ENCODE data around the gene ZCWPW1.
"Not testable (repeated sequence)": the region's sequence is repeated elsewhere in the genome, so short reads cannot be mapped to it uniquely, and the experiment has no call there.

ZCWPW1 gene

DNA sequence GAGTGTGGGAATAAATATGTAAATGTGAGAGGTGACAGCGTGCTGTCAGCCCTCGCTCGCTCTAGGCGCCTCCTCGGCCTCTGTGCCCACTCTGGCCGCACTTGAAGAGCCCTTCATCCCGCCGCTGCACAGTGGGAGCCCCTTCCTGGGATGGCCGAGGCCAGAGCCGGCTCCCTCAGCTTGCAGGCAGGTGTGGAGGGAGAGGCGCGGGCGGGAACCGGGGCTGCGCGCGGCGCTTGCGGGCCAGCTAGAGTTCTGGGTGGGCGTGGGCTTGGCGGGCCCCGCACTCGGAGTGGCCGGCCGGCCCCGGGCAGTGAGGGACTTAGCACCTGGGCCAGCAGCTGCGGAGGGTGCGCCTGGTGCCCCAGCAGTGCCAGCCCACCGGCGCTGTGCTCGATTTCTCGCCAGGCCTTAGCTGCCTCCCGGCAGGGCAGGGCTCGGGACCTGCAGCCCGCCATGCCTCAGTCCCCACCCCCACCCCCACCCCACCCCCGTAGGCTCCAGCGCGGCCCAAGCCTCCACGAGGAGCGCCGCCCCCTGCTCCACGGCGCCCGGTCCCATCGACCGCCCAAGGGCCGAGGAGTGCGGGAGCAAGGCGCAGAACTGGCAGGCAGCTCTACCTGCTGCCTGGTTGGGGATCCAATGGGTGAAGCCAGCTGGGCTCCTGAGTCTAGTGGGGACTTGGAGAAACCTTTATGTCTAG lies 46.8 kb downstream of the ZCWPW1 start:
- H3K4me3 ChIP-seq (ENCODE audit: low read length); H3K27ac ChIP-seq (ENCODE audit: low read length); H3K79me2 ChIP-seq (ENCODE audit: low read length); H4K20me1 ChIP-seq (ENCODE audit: insufficient read depth, low read length); H3K9me3 ChIP-seq (ENCODE audit: insufficient read depth, low read length); H3K9ac ChIP-seq (ENCODE audit: low read length); H3K36me3 ChIP-seq (replicated peaks; ENCODE audit: low read depth, low read length); H3K4me2 ChIP-seq (ENCODE audit: low read length); H3K27me3 ChIP-seq (ENCODE audit: low read depth, low read length); H2AFZ ChIP-seq (ENCODE audit: low read depth, low read length): not testable (repeated sequence)
- H3K4me1 ChIP-seq (ENCODE audit: low read length): peaks cover 24% of the 10 kb centered on the region

DNA sequence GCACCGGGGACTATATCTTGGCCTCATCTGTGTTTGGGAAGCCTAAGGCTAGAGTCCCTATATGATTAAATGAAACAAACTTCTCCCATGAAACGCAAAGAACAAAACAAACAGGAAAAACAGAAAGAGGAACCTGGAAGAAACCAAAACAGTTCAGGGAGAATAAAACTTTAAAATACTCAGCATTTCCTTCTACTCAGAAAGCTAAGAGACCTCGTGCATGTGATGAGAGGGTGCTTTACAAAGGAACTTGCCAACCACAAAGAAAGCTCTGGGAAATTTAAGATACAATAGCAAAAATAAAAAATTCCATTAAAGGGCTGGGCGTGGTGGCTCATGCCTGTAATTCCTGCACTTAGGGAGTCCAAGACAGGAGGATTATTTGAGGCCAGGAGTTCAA lies 48.3 kb downstream of the ZCWPW1 start:
- peaks cover under 1% of the 10 kb centered on the region; the same call in 1 of the 2 replicates for H3K27me3 ChIP-seq (ENCODE audit: low read depth, low read length)
- no peaks in the 10 kb centered on the region for H3K9me3 ChIP-seq (ENCODE audit: insufficient read depth, low read length)
- TF ChIP-seq, protein P1, sequence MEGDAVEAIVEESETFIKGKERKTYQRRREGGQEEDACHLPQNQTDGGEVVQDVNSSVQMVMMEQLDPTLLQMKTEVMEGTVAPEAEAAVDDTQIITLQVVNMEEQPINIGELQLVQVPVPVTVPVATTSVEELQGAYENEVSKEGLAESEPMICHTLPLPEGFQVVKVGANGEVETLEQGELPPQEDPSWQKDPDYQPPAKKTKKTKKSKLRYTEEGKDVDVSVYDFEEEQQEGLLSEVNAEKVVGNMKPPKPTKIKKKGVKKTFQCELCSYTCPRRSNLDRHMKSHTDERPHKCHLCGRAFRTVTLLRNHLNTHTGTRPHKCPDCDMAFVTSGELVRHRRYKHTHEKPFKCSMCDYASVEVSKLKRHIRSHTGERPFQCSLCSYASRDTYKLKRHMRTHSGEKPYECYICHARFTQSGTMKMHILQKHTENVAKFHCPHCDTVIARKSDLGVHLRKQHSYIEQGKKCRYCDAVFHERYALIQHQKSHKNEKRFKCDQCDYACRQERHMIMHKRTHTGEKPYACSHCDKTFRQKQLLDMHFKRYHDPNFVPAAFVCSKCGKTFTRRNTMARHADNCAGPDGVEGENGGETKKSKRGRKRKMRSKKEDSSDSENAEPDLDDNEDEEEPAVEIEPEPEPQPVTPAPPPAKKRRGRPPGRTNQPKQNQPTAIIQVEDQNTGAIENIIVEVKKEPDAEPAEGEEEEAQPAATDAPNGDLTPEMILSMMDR (IDR thresholded peaks at IDR 0.05; ENCODE audit: low read depth, low read length): no peak
- TF ChIP-seq EZH2phosphoT487 (IDR thresholded peaks at IDR 0.05; ENCODE audit: low read depth): no peak
- no peak overlapping the region for H3K27ac ChIP-seq (ENCODE audit: low read length)
- H3K4me3 ChIP-seq (ENCODE audit: low read length): no peak overlapping the region
- H2AFZ ChIP-seq (ENCODE audit: low read depth, low read length): no peak overlapping the region
- no peaks in the 10 kb centered on the region for H3K79me2 ChIP-seq (ENCODE audit: low read length)
- no peak overlapping the region for H3K9ac ChIP-seq (ENCODE audit: low read length)
- peaks cover 28% of the 10 kb centered on the region for H3K4me1 ChIP-seq (ENCODE audit: low read length)
- H3K36me3 ChIP-seq (replicated peaks; ENCODE audit: low read depth, low read length): no peaks in the 10 kb centered on the region
- no peaks in the 10 kb centered on the region for H4K20me1 ChIP-seq (ENCODE audit: insufficient read depth, low read length)
- no peak overlapping the region for H3K4me2 ChIP-seq (ENCODE audit: low read length)

DNA sequence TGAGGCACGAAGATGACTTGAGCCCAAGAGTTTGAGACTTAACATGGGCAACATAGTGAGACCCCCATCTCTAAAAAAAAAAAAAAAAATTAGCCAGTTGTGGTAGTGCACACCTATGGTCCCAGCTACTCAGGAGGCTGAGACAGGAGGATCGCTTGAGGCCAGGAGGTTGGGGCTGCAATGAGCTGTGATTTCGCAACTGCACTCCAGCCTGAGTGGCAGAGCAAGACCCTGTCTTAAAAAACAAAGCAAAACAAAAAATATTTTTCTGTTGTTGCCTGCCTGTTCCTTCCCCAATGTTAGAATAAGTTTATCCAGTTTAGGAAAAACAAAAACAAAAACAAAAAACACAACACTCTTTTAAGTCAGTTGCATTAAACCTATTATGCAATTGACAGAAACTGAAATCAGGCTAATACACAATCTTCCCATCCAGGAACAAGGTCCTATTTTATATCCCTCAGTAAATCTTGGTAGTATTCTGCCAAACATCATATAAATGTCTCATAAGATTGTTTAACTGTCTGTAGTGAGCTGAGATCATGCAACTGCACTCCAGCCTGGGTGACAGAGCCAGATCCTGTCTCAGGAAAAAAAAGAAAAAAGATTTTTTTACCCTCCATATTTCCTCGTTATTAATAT lies 50.3 kb downstream of the ZCWPW1 start:
- Histone ChIP-seq H3K27me3 (ENCODE audit: low read depth, low read length) (peaks cover 6% of the 10 kb centered on the region; the same call in 1 of the 2 replicates), H3K9me3 (ENCODE audit: insufficient read depth, low read length) (no peaks in the 10 kb centered on the region), H2AFZ (ENCODE audit: low read depth, low read length) (no peak overlapping the region), H3K4me2 (ENCODE audit: low read length) (no peak overlapping the region), H4K20me1 (ENCODE audit: insufficient read depth, low read length) (no peaks in the 10 kb centered on the region), H3K9ac (ENCODE audit: low read length) (no peak overlapping the region), H3K36me3 (replicated peaks; ENCODE audit: low read depth, low read length) (no peaks in the 10 kb centered on the region), H3K79me2 (ENCODE audit: low read length) (no peaks in the 10 kb centered on the region), H3K27ac (ENCODE audit: low read length) (no peak overlapping the region), H3K4me3 (ENCODE audit: low read length) (no peak overlapping the region), H3K4me1 (ENCODE audit: low read length) (peaks cover 34% of the 10 kb centered on the region)
- no peak for TF ChIP-seq EZH2phosphoT487 (IDR thresholded peaks at IDR 0.05; ENCODE audit: low read depth)
- TF ChIP-seq, protein P1 (IDR thresholded peaks at IDR 0.05; ENCODE audit: low read depth, low read length): no peak

DNA sequence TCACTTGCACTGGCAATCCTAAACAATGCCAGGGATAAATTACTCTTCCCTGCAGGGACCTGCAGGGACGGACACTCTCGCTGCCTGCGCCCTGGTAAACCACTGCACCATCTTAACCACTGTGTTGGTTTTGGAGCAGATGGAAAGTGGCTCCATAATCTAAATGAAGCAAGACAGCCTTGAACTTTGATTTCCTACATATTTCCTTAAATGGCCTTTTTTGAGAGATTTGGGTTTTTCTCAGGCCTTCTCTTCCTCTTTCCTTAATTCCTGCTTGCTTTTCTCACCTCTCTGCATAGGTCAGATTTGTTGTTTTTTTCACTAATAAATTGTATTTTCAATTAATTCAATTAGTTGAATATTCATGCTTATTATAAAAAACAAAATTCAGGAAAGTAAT lies 52.4 kb downstream of the ZCWPW1 start:
- peaks cover 51% of the 10 kb centered on the region for H3K4me1 ChIP-seq (ENCODE audit: low read length)
- no peak overlapping the region for H3K9ac ChIP-seq (ENCODE audit: low read length)
- no peaks in the 10 kb centered on the region for H3K36me3 ChIP-seq (replicated peaks; ENCODE audit: low read depth, low read length)
- H3K79me2 ChIP-seq (ENCODE audit: low read length): no peaks in the 10 kb centered on the region
- H3K4me2 ChIP-seq (ENCODE audit: low read length): 0 out of 2 replicates have a peak overlapping the region, but pooled peaks have one; percentile 4
- no peak overlapping the region for H3K27ac ChIP-seq (ENCODE audit: low read length)
- H3K4me3 ChIP-seq (ENCODE audit: low read length): no peak overlapping the region
- H4K20me1 ChIP-seq (ENCODE audit: insufficient read depth, low read length): no peaks in the 10 kb centered on the region
- no peaks in the 10 kb centered on the region for H3K9me3 ChIP-seq (ENCODE audit: insufficient read depth, low read length)
- H3K27me3 ChIP-seq (ENCODE audit: low read depth, low read length): peaks cover 6% of the 10 kb centered on the region; the same call in 1 of the 2 replicates
- H2AFZ ChIP-seq (ENCODE audit: low read depth, low read length): no peak overlapping the region
- TF ChIP-seq, protein P1 (IDR thresholded peaks at IDR 0.05; ENCODE audit: low read depth, low read length): no peak
- TF ChIP-seq EZH2phosphoT487 (IDR thresholded peaks at IDR 0.05; ENCODE audit: low read depth): no peak
